HG03460 (cell line): Measurements from ENCODE around the gene SLC51B.
"Not testable (repeated sequence)": the region's sequence is repeated elsewhere in the genome, so short reads cannot be mapped to it uniquely, and the experiment has no call there.

ENCODE experiments used
- ATAC-seq: cut with Tn5 transposase; IDR thresholded peaks from one replicate; pipeline ENCODE4 v1.9.1; 2021; ENCODE audit not compliant: unreplicated experiment

The SLC51B gene

DNA sequence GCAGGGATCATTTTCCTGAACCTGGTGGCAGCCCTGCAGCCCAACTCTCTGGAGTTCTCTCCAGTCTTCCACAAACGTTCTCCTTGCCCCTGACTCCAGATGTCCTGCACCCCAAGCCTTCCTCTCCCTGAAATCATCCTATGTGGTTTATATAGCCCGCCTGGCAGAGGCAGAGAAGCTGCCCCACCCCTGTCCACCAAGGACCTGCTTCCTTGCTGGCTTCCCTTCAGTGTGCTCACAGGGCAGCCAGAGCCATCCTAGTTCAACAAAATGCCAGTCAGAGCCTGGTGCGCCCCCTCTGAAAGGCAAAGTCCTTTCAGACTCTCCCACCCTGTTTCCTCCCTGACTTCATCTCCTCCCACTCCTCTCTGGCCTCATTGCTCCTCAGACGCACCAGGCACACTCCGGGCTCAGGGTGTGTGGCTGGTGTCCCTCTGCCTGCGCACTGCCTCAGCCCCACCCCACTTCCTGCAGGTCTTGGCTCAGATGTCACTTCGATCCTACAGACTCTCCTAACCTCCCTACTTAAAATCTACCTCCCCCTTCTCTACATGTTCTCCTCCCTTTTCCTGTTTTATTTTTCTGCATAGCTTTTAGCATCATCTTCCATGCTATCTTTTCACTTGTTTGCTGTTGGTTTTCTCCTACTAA is 37.2 kb downstream of the SLC51B start:
- no peak for ATAC-seq

- ATAC-seq = no peak
Observed at GRCh38 chr15:65083262-65083701, 38.1 kb downstream of the SLC51B start.

DNA sequence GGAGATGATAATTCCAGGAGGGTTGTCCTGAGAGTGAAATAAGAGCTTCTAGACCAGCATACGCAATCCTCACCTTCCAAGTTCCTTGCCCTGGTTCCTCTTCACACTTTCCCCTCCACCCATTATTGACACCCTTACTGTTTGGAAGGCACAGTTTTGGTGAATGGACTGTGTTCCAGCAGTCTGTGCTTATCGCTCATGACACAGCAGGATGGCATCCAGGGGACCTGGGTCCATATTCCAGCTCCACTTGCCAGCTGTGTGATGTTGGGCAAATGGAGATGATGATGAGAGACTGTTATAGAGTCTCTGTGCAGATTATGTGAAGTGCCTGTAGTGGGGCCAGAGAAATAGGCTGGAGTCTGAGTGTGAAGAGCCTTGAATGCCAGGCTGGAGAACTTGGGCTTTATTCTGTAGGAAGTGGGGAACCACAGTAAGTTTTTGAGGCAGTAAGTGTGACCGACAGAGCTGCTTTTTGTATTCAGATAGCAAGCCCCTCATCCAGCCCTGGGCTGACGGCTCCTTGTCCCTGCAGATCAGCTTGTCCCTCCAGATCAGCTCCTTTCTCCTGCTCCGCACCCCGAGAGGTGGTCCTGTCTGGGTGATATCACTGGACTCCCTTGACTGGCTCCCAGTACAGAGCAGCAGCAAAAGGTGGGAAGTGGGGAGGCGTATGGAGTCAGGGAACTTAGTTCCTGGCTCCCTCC is 39.5 kb downstream of the SLC51B start:
- no peak for ATAC-seq

DNA sequence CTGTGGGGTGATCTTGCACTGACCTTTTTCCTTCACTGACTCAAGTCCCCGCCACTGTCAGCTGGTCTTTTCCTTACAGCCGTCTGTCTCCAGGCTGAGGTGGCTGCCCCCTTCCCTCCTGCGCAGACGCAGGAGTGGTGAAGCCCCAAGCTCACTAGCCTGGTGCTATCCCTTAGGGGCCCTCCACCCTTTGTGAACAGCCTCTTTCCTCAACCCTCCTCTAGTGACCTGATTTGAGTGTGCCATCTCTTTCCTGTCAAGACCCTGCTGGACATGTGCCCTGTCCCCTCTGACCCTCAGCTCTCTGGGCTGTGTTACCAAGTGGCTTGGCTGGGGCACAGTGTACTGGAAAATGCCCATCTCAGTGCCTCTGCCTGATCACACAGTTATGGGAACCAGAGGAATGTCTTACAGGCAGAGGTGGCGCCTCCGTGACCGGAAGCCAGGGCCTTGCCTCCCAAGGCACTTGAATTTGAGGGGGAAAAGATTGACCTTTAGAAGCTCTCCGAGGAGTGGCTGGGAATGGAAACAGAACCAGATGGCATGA is 40.1 kb downstream of the SLC51B start:
- no peak for ATAC-seq

DNA sequence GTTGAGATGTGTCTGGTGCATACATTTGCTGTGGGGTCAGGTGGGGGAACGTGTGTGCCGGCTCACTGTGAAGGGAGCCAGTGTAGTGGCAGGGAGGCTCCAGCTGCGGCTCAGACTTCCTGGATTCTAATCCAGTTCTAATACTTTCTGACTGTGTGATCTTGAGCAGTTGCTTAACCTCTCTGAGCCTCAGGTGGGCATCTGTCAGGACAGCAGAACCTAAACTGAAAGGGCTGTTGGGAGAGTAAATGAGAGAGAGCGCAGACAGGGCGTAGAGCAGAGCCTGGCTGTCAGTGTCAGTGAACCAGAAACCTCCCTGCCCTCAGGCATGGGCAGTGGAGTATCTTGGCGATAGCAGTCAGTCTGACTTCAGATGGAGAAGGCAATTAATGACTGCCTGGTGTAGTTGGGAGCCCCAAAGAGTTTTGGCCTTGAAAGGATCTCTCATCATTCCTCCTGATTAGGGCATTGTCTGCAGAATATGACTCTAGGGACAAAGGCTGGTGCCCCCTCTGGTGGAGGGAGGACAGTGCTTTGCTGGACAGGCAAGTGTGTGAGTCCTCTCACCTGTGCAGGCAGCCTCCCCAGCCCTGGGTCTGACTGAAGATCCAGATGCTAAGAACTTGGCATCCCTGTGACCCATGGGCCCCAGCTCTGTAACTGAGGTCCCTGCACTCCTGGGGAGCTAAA is 40.9 kb downstream of the SLC51B start:
- ATAC-seq = no peak

GRCh38 chr15:65086680-65087111 is 41.5 kb downstream of the SLC51B start:
- ATAC-seq = no peak

DNA sequence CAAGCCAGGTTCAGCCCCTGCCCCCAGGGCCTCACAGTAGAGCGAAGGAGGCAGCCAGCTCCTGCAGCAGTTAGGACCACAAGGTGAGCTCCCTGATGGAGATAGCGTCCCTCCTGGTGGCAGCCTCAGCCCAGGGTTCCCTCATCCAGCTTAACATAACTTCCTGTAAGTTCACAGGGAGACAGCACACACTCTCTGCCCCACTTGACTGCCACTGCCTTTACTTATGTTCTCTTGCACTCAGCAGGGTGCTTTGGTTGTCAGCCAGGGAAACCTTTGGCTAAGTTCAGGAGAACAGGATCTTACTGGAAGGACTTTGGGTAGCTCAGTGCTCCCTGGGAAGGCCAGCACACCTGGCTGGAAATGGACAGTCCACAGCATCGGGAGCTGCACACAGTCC is 42.2 kb downstream of the SLC51B start:
- no peak for ATAC-seq

- no peak for ATAC-seq
Observed at GRCh38 chr15:65087873-65088642, 42.9 kb downstream of the SLC51B start.

DNA sequence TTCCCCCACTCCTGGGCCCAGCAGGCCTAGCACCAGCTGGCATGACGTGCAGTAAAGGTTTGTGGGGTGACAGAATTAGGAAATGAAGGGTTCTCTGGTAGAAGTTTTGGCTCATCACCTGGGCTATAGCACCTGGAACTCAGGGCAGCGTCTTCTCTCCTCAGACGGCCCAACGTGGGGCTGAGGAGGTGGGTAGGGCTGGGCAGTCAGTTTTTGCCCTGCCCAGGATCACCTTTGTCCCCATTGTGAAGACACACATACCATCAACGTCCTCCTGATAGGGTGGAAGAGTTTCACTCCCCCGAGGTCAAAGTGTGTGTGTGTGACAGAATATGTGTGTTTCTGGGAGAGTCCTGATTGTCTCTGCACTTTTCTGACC is 43.4 kb downstream of the SLC51B start:
- ATAC-seq = no peak

DNA sequence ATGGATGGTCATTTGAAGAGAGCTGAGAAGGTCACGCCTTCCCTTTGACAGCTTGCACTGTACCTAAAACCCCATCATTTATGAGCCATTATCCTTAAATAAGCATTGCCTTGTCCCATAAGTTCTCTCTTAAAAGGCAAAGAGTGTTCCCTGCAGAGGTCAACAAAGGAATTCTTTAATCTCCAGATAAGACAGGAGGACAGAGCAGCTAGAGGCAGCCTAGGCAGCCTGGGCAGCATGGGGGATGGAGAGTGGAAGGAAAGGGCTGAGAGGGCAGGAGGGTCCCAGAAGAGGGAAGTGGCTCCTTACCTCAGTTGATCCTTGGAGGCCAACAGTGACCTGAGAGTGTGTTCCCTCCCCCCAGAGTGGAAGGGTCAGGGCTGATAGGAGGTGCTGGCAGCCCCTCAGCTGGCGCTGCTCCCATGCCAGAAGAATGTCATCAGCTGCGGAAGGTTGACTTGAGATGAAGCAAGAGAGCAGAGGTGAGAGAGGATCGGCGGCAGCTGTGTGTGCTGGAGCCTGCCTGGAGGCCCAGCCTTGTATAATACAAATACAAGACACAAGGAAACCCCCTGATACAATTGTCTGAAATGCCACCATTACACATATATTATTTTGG is 44.1 kb downstream of the SLC51B start:
- ATAC-seq = no peak

DNA sequence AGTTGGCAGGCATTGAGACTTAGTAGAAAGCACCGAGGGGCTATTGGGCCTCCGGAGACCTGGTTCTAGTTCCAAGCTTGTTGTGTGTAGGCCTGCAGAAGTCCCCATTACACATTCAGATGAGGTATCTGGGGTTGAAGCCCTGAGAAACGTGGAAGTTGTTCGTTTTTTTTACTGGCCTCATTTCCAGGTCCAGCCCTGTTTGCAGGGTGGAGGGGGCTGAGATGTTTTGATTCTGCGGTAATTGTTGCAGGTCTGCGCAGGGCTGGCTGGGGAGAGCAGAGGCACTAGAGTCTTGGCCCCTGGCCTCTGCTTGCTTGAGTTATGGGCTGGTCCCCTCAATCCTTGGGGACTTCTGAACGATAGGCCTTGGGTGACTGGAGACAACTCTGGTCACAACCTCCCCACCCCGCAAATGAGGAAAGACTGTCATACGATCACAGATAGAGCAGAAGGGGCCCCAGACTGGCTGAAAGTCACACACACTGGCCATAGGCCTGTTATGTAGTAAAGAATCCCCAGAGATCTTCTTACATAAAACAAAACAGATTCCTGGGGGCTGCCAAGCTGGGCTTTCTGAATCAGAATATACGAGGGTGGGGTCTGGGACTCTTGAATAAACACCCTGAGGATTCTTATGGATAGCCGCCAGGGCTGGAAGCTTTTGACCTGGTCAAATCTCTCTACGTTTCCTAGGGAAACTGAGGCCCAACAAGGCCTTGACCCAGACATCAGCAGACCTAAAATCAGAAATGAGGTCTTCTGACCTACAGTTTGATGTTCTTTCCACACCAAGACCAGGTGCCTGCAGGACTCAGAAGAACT is 47.0 kb downstream of the SLC51B start:
- ATAC-seq = no peak

- no peak for ATAC-seq
Observed at GRCh38 chr15:65092911-65093792, 48.0 kb downstream of the SLC51B start.

GRCh38 chr15:65093793-65094170 is 48.6 kb downstream of the SLC51B start:
- not testable (repeated sequence) for ATAC-seq

GRCh38 chr15:65094294-65094995 is 49.3 kb downstream of the SLC51B start:
- ATAC-seq = no peak

- no peak for ATAC-seq
Observed at GRCh38 chr15:65095011-65095746, 50.0 kb downstream of the SLC51B start.

DNA sequence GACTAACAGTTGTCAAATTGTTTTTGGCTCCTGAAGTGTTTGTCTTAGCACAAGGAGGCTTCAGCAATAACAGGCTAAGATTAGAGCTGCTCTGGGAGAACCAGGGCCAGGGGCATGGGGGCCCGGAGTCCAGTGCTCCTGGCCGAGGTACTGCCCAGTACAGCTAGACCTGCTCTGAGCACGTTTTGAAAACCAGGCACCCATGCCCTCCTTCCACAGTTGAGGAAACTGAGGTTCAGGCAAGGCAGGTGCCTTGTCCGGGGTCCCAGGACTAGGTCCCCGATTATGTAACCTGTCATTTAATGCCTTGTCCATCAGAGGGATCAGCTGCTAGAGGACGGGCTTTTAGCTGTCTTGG is 50.5 kb downstream of the SLC51B start:
- no peak for ATAC-seq

DNA sequence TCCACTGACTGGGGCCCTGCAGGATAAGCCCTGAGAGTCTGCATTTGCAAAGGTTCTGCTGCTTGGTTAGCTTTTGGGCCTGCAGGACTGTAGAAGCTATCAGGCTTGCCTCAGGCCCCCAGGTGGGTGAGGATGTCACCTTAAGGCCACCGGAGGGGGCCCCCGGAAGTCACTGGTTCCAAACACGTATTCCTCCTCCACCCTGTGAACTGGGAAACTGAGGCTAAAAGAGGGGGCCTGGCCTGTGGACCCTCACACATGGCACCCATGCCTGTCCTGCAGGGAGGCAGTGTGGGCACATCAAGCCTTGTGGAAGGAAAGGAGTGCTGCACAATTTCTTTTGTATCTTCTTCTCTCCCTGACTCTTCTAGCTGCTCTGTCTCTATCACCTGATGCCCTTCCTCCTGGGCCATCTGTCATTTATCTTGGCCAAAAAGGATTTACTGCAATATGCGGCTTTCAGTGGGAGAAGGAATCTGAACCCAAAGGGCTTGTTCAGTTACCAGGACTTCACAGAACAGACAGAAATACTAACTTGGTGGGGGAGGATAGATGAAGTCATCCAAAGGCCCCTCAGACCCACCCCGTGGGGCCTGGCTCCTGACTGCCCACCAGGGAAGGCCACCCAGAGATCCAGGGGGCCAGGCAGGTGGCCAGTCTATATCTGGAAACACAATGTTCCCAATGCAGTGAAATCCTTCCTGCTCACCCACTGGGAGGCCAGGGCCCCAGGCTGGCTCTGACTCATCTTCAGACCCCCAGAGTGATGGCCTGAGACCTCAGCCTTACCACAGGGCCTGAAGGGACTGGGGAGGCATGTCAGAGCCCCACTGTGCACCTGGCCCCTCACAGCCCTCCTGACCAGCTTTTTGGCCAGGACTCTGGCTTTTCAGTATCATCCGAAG is 51.5 kb downstream of the SLC51B start:
- ATAC-seq = no peak
